Caco-2 (cell line): ENCODE data around the gene SAMD4A. TPM values are rescaled to one million over a fixed set of nuclear protein-coding genes. Genes with fewer than 3 reads are reported as not detected.

ENCODE experiments used
- BruUV-seq: library from RNA; stranded (reverse); fragments of 400-500 nt; replicated peaks from 2 replicates; lab custom pipeline; 2021; lab: Mats Ljungman, UMichigan
- CTCF ChIA-PET: fragments of 300-600 bp; sonication (Branson Sonifier 250); formaldehyde crosslinking; loops from one replicate; lab custom pipeline; 2022; ENCODE audit warnings: antibody characterized with exemption; lab: Charles Lee
- POLR2A ChIA-PET: fragments of 300-600 bp; sonication (Branson Sonifier 250); formaldehyde crosslinking; loops from one replicate; lab custom pipeline; 2022; ENCODE audit warnings: antibody characterized with exemption; lab: Charles Lee
- DNase-seq, 2 experiments: peaks; one replicate each; pipeline versions ENCODE4 v3.0.0 to v3.0.0-alpha.2; 2020 to 2022
- H3K27me3 ChIP-seq: replicated peaks from 2 replicates; pipeline ENCODE4 v1.6.0; 2011; ENCODE audit warnings: low read length; ENCODE audit not compliant: control insufficient read depth, insufficient read depth
- H3K36me3 ChIP-seq: 2 replicates; pipeline ENCODE4 v1.5.1; 2011; ENCODE audit warnings: low read length; ENCODE audit not compliant: control insufficient read depth, insufficient read depth
- H3K4me1 ChIP-seq: fragments of 250-450 bp; sonication (Bioruptor Pico); 2 replicates; pipeline ENCODE4 v1.5.1; 2020; ENCODE audit warnings: mild to moderate bottlenecking
- H3K4me3 ChIP-seq: 2 replicates; pipeline ENCODE4 v1.5.1; 2011; ENCODE audit warnings: low read depth, mild to moderate bottlenecking, control low read depth, low read length
- H3K9me3 ChIP-seq: fragments of 250-450 bp; sonication (Bioruptor Pico); 2 replicates; pipeline ENCODE4 v1.5.1; 2020; ENCODE audit warnings: mild to moderate bottlenecking, moderate library complexity
- H3K27ac Mint-ChIP-seq: one replicate; pipeline ENCODE4 v1.8.0; 2022; ENCODE audit warnings: mixed read lengths; ENCODE audit not compliant: unreplicated experiment
- H3K27me3 Mint-ChIP-seq: one replicate; pipeline ENCODE4 v1.8.0; 2022; ENCODE audit warnings: mixed read lengths; ENCODE audit not compliant: insufficient read depth, unreplicated experiment
- H3K36me3 Mint-ChIP-seq: one replicate; pipeline ENCODE4 v1.8.0; 2022; ENCODE audit warnings: mild to moderate bottlenecking, mixed read lengths; ENCODE audit not compliant: insufficient read depth, unreplicated experiment
- H3K4me1 Mint-ChIP-seq: one replicate; pipeline ENCODE4 v1.8.0; 2022; ENCODE audit warnings: low read depth, mixed read lengths; ENCODE audit not compliant: unreplicated experiment
- H3K4me3 Mint-ChIP-seq: one replicate; pipeline ENCODE4 v1.8.0; 2022; ENCODE audit warnings: mild to moderate bottlenecking, moderate library complexity, mixed read lengths; ENCODE audit not compliant: unreplicated experiment
- H3K9me3 Mint-ChIP-seq: one replicate; pipeline ENCODE4 v1.8.0; 2022; ENCODE audit warnings: mixed read lengths; ENCODE audit not compliant: unreplicated experiment
- intact Hi-C: fragments of 100-400 bp; cut with micrococcal nuclease; formaldehyde crosslinking; loops from one replicate; pipeline ENCODE4 v1.10.0; 2022; ENCODE audit not compliant: unreplicated experiment
- total RNA-seq: library from RNA; stranded (reverse); gene quantifications from 2 replicates; pipeline ENCODE4 v1.2.3, GENCODE V29; 2022
- TF ChIP-seq, protein P1 (sequence below), 2 experiments: fragments of 200-600 bp in 1 of 2; IDR thresholded peaks; 1 replicate in 1 of 2; 2 replicates in 1 of 2; pipeline versions ENCODE4 v1.5.1 to v1.8.0; 2011 to 2022; ENCODE audit warnings: antibody characterized with exemption in 1 of 2, control low read depth in 1 of 2, inconsistent platforms in 1 of 2, low read depth in 1 of 2, low read length in 1 of 2, mild to moderate bottlenecking in 1 of 2, moderate library complexity in 1 of 2; ENCODE audit not compliant: insufficient read depth in 1 of 2, severe bottlenecking in 1 of 2, unreplicated experiment in 1 of 2

SAMD4A gene
- total RNA-seq, 1 experiment from 2014 or later: 60.8 TPM

DNA sequence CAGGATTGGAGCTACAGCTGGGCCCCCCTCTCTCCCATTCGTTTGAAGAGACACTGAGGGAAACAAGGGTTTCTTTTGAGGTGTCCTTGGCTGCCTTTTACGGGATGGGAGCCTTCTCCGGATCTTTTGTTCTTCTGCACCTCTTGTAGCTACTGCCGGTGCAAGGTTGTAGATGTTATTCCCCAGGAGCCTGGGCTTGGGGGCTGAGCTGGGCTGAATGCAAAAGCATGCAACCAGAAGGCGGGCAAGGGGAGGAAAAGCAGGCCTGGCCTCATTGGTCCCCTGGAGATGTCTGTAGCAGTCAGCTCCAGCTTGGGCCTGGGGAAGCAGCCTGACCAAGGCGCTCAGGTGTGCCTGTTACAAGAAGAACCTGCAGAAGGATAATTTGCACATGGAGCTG is 225.4 kb downstream of the SAMD4A start:
- BruUV-seq: no TSS peak
- no peak overlapping the region for H3K4me3 ChIP-seq
- no peak for DNase-seq
- ChIA-PET POLR2A (no interaction called here), CTCF (no interaction called here)
- Mint-ChIP-seq H3K36me3 (peaks cover 63% of the 10 kb centered on the region), H3K27me3 (no peaks in the 10 kb centered on the region), H3K27ac (no peak overlapping the region), H3K4me1 (no peaks in the 10 kb centered on the region), H3K9me3 (peaks cover 15% of the 10 kb centered on the region), H3K4me3 (no peak overlapping the region)
- H3K27me3 ChIP-seq: no peaks in the 10 kb centered on the region
- no peaks in the 10 kb centered on the region; the same call in 1 of the 2 replicates for H3K36me3 ChIP-seq
- TF ChIP-seq, protein P1, sequence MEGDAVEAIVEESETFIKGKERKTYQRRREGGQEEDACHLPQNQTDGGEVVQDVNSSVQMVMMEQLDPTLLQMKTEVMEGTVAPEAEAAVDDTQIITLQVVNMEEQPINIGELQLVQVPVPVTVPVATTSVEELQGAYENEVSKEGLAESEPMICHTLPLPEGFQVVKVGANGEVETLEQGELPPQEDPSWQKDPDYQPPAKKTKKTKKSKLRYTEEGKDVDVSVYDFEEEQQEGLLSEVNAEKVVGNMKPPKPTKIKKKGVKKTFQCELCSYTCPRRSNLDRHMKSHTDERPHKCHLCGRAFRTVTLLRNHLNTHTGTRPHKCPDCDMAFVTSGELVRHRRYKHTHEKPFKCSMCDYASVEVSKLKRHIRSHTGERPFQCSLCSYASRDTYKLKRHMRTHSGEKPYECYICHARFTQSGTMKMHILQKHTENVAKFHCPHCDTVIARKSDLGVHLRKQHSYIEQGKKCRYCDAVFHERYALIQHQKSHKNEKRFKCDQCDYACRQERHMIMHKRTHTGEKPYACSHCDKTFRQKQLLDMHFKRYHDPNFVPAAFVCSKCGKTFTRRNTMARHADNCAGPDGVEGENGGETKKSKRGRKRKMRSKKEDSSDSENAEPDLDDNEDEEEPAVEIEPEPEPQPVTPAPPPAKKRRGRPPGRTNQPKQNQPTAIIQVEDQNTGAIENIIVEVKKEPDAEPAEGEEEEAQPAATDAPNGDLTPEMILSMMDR (IDR thresholded peaks at IDR 0.05; ENCODE audit: insufficient read depth in 1 of 2, low read depth in 1 of 2, low read length in 1 of 2, severe bottlenecking in 1 of 2, unreplicated experiment in 1 of 2): no peak
- peaks cover 4% of the 10 kb centered on the region; the same call in 1 of the 2 replicates for H3K9me3 ChIP-seq
- intact Hi-C loops: no loop called here
- no peaks in the 10 kb centered on the region for H3K4me1 ChIP-seq

DNA sequence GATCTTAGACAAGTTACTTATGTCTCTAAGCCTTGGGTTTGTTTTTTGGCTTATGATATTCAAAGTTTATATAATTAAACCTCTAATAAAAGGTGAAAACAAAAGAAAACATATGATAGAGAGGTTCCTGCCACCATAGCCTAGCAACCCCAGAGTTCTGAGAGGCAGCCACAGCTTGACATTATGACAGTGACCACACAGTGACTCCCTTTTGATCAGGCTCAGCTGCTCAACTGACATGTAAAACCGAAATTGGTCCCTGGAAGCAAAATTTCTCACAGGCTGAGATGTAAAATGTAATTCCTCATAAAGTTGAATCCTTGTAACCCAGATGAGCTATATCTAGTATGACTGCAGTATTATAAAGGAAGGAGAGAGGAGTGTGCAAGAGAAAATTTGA is 227.2 kb downstream of the SAMD4A start:
- H3K9me3 ChIP-seq: peaks cover 4% of the 10 kb centered on the region; the same call in 1 of the 2 replicates
- no peaks in the 10 kb centered on the region; the same call in 1 of the 2 replicates for H3K36me3 ChIP-seq
- Mint-ChIP-seq H3K4me3 (no peak overlapping the region), H3K9me3 (peaks cover 15% of the 10 kb centered on the region), H3K27me3 (no peaks in the 10 kb centered on the region), H3K36me3 (peaks cover 56% of the 10 kb centered on the region), H3K27ac (no peak overlapping the region), H3K4me1 (no peaks in the 10 kb centered on the region)
- BruUV-seq: no TSS peak
- no peak overlapping the region for H3K4me3 ChIP-seq
- H3K27me3 ChIP-seq: no peaks in the 10 kb centered on the region
- no peaks in the 10 kb centered on the region for H3K4me1 ChIP-seq
- ChIA-PET CTCF (interaction anchor here (0.9 kb wide), 1 partner anchor 12 kb away, joined by 4 read pairs; no protein-coding TSS in a partner anchor), POLR2A (no interaction called here)
- TF ChIP-seq, protein P1 (IDR thresholded peaks at IDR 0.05; ENCODE audit: insufficient read depth in 1 of 2, low read depth in 1 of 2, low read length in 1 of 2, severe bottlenecking in 1 of 2, unreplicated experiment in 1 of 2): no peak
- no peak for DNase-seq
- intact Hi-C loops: no loop called here

DNA sequence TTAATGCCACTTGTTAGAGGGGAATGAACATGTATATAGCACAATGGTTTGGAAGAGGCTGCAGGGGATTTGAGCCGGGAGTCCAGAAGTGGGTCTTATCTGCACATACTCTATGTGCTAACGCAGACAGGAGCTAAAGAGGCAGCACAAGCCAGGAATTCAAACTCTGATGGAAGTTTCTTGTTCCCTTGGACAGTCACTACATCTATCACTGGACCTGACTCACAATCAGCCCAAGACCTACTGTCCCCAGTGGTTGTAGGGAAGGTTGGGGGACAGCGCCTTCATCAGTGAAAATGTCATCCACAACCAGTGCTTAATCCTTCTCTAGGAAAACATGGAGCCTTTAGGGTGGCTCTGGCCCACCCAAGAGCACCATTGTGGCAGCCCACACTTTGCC is 227.9 kb downstream of the SAMD4A start:
- no peak overlapping the region for H3K4me3 ChIP-seq
- Mint-ChIP-seq H3K4me1 (no peaks in the 10 kb centered on the region), H3K4me3 (no peak overlapping the region), H3K36me3 (peaks cover 50% of the 10 kb centered on the region), H3K27me3 (no peaks in the 10 kb centered on the region), H3K9me3 (peaks cover 15% of the 10 kb centered on the region), H3K27ac (no peak overlapping the region)
- H3K36me3 ChIP-seq: no peaks in the 10 kb centered on the region; the same call in 1 of the 2 replicates
- H3K9me3 ChIP-seq: peaks cover 4% of the 10 kb centered on the region; the same call in 1 of the 2 replicates
- no peaks in the 10 kb centered on the region for H3K4me1 ChIP-seq
- no peak for DNase-seq
- intact Hi-C loops: no loop called here
- BruUV-seq: no TSS peak
- TF ChIP-seq, protein P1 (IDR thresholded peaks at IDR 0.05; ENCODE audit: insufficient read depth in 1 of 2, low read depth in 1 of 2, low read length in 1 of 2, severe bottlenecking in 1 of 2, unreplicated experiment in 1 of 2): no peak
- CTCF ChIA-PET: interaction anchor here (0.9 kb wide), 1 partner anchor 11 kb away, joined by 4 read pairs; no protein-coding TSS in a partner anchor
- POLR2A ChIA-PET: no interaction called here
- no peaks in the 10 kb centered on the region for H3K27me3 ChIP-seq
